Lower leg skin (tissue), 4 donors: Measurements from ENCODE around the gene RASAL3. TPM values are rescaled to one million over a fixed set of nuclear protein-coding genes. Genes with fewer than 3 reads are reported as not detected.

Source experiments
- DNase-seq, 2 donors: peaks; one replicate each; pipeline ENCODE4 v3.0.0-alpha.2; 2019; ENCODE audit warnings: low spot score in 2 of 2
- H3K4me3 ChIP-seq: fragments of 200-600 bp; sonication (generic); 2 replicates; pipeline ENCODE4 v1.5.1; 2017; ENCODE audit warnings: mild to moderate bottlenecking, low read depth; ENCODE audit not compliant: poor library complexity, severe bottlenecking
- POLR2A ChIP-seq, 2 donors: fragments of 450-650 bp; IDR thresholded peaks; one replicate each; pipeline ENCODE4 v1.6.1; 2016 to 2017; ENCODE audit warnings: antibody characterized with exemption in 2 of 2, mild to moderate bottlenecking in 1 of 2, moderate library complexity in 1 of 2
- WGBS, 2 donors: methylation state at CpG; one replicate each; pipeline ENCODE4 v1.1.5; 2018; 5-methylcytosine and 5-hydroxymethylcytosine counted together
- intact Hi-C: fragments of 100-400 bp; cut with DNase I; formaldehyde crosslinking; loops from one replicate; pipeline ENCODE4 v1.15.0; 2023; ENCODE audit warnings: low total_unique reads
- total RNA-seq, 4 donors: library from RNA; depleted of rRNA; stranded (reverse); fragments of >200 nt; gene quantifications; one replicate each; pipeline ENCODE4 v1.1.0, GENCODE V29; 2016
- TF ChIP-seq, protein P1 (sequence below), 3 donors: fragments of 450-650 bp; IDR thresholded peaks; one replicate each; pipeline ENCODE4 v1.5.1; 2016; ENCODE audit warnings: antibody characterized with exemption in 3 of 3, mild to moderate bottlenecking in 3 of 3, moderate library complexity in 2 of 3

Gene RASAL3
- total RNA-seq, 4 donors from 2014 or later = 0.17 to 2.1 (median 1.5) TPM

DNA sequence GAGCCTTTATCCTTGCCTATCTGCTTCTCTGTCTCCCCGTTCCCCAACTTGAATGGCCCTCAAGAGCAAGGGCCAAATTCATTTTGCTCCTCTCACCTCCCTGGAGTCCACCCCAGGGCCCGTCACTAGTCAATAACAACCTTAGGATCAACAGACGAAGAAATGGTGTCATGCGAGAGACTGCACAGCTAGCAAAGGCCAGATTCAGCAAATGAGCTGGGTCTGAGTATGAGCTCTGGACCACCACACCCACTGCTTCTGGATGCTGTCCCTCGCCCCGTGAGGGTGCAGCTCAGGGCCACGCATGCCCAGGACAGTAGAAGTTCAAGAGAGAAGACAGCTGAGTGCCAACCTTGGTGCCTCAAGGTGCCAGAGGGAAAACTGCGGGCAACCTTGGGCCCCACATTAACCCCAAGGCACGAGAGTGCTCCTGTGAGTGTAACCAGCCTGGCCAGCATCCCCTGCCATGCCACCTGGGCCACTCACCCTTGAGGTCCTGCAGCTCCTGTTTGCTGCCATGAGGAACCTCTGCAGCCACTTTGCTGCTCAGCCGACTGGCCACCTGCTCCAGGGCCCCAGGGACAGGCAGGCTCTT, 33.7 kb downstream of the RASAL3 start:
- no peak for TF ChIP-seq POLR2A (IDR thresholded peaks at IDR 0.05)
- TF ChIP-seq, protein P1, sequence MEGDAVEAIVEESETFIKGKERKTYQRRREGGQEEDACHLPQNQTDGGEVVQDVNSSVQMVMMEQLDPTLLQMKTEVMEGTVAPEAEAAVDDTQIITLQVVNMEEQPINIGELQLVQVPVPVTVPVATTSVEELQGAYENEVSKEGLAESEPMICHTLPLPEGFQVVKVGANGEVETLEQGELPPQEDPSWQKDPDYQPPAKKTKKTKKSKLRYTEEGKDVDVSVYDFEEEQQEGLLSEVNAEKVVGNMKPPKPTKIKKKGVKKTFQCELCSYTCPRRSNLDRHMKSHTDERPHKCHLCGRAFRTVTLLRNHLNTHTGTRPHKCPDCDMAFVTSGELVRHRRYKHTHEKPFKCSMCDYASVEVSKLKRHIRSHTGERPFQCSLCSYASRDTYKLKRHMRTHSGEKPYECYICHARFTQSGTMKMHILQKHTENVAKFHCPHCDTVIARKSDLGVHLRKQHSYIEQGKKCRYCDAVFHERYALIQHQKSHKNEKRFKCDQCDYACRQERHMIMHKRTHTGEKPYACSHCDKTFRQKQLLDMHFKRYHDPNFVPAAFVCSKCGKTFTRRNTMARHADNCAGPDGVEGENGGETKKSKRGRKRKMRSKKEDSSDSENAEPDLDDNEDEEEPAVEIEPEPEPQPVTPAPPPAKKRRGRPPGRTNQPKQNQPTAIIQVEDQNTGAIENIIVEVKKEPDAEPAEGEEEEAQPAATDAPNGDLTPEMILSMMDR (IDR thresholded peaks at IDR 0.05) = no peak
- intact Hi-C loops = no loop called here
- WGBS, 2 donors = 43 to 44% methylated on average over 10 of the region's 10 CpGs

DNA sequence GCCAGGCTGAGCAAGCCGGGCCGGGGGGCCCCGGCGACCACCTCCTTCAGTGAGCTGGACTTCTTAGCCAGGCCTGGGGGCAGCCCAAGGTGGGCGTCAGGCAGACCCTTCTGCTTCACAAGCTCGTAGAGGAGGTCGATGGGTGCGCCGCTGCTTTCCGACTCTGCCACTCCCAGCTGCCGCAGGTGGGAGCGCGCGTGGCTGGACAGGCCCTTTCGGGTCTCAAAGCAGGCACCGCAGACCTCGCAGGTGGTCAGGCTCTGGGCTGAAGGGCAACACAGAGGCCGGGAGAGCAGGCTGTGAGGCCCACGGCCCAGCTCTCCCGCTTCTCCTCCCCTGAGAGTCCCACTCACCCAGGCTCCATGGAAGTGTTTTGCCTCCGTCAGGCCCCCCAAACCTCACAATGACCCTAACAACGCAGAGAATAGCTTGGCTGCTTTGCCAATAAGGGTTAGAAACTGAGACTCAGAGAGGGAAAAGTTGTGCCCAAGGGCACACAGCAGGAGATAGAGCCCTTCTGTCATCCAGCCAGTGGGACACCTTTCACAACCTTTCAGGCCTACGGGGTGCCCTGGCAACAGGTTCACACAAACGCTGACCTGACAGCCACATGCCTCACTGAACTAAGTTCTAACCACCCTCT, 34.4 kb downstream of the RASAL3 start:
- 84 to 90% methylated on average over 23 to 24 of the region's 24 CpGs for WGBS, 2 donors
- no peak for TF ChIP-seq POLR2A (IDR thresholded peaks at IDR 0.05)
- TF ChIP-seq, protein P1 (IDR thresholded peaks at IDR 0.05) = no peak
- no peak for DNase-seq
- H3K4me3 ChIP-seq = no peak overlapping the region
- intact Hi-C loops = no loop called here

More for the DNA sequence above, 33.7 kb downstream of the RASAL3 start:
- DNase-seq = no peak
- H3K4me3 ChIP-seq = no peak overlapping the region

DNA sequence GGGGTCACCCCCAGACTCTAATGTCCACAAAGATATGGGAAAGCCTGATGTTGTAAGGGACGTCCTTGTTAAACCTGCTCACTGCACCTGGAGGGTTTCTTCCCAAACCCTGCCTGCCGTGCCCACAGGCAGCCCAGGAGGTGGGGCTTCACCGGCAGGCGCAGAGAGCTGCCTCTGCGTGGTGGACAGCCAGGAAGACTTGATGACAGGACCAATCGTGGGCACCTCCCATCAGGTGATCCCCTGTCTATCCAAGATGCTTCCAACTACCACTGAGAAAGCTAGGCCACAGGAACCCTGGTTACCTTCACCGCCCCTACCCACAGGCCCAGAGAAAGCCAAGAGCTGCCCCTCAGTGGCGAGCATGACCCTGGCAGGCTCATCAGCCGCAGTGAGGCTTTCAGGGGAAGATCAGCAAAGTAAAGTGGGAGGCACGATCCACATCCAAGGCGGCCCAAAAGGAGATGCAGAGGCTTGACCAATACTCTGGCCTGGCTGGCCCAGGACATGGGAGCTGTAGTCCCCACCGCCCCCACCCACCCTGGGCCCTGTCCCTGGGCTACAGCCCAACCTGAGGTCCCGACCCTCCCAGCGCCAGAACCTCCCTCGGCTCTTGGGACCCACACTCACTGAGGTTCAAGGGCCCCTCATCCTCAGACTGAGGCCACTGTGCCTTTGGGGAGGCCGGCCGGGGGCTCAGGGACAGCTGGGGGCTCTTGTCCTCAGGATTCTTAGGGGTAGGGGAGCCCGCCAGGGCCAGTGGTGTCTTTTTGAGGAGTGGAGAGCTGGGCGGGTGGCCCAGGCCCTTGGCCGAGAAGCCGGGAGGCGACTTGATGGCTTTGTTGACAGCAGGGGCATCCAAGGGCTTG, 35.2 kb downstream of the RASAL3 start:
- intact Hi-C loops = no loop called here
- 87 to 89% methylated on average over 15 of the region's 22 CpGs for WGBS, 2 donors
- TF ChIP-seq, protein P1 (IDR thresholded peaks at IDR 0.05) = no peak
- TF ChIP-seq POLR2A (IDR thresholded peaks at IDR 0.05) = no peak
- H3K4me3 ChIP-seq = no peak overlapping the region
- DNase-seq = no peak

DNA sequence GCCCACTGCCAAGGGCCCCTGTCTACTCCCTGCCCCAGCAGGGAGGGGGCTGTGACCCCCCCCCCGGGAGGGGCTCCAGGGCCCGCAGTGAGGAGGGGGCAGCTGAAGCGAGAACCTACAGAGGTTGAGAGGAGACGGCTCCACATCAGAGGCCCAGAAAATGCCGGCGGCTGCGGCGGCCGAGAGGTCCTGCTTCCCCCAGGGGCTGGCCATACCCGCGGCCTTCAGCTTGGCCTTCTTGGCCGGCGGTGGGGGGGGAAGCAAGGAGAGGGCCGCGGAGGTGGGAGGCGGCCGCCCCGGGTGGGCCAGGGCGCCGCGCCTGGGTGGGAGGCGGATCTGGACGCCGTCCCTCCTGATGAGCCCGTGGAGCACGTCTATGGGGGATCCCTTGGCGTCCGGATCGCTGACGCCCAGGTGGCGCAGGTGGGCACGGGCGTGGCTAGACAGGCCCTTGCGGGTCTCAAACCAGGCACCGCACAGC, 36.3 kb downstream of the RASAL3 start:
- intact Hi-C loops = no loop called here
- TF ChIP-seq POLR2A (IDR thresholded peaks at IDR 0.05) = no peak
- TF ChIP-seq, protein P1 (IDR thresholded peaks at IDR 0.05) = no peak
- 87 to 95% methylated on average over 34 to 35 of the region's 35 CpGs for WGBS, 2 donors
- H3K4me3 ChIP-seq = no peak overlapping the region
- DNase-seq = no peak

DNA sequence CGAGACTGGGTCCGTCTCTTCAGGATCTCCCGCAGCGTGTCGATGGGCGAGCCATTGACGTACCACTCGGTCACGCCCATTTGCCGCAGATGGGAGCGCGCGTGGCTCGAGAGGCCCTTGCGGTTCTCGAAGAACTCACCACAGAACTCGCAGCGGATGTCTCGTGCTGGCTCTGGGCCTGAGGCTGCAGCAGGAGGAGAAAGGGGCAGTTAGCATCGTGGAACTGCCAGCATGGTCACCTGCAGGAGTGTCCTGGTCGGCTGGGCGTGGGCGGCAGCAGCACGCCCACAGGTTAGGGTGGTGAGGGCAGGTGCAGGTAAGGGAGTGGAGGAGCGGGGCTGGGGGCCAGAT, 37.0 kb downstream of the RASAL3 start:
- H3K4me3 ChIP-seq = no peak overlapping the region
- TF ChIP-seq POLR2A (IDR thresholded peaks at IDR 0.05) = no peak
- TF ChIP-seq, protein P1 (IDR thresholded peaks at IDR 0.05) = no peak
- no peak for DNase-seq
- 96 to 98% methylated on average over 23 to 25 of the region's 25 CpGs for WGBS, 2 donors
- intact Hi-C loops = no loop called here
